A673 (cell line): ENCODE measurements around the gene SH3RF3. TPM values are rescaled to one million over a fixed set of nuclear protein-coding genes. Genes with fewer than 3 reads are reported as not detected.
"Not testable (repeated sequence)": the region's sequence is repeated elsewhere in the genome, so short reads cannot be mapped to it uniquely, and the experiment has no call there.

Experiments used
- BruUV-seq: library from RNA; stranded (reverse); fragments of 400-500 nt; replicated peaks from 2 replicates; lab custom pipeline; 2021; lab: Mats Ljungman, UMichigan
- CTCF ChIA-PET: fragments of 300-600 bp; sonication (Branson Sonifier 250); formaldehyde crosslinking; loops from one replicate; lab custom pipeline; 2022; ENCODE audit warnings: antibody characterized with exemption; lab: Charles Lee
- POLR2A ChIA-PET: fragments of 300-600 bp; sonication (Branson Sonifier 250); formaldehyde crosslinking; loops from one replicate; lab custom pipeline; 2022; ENCODE audit warnings: antibody characterized with exemption; ENCODE audit not compliant: low non-redundant PET; lab: Charles Lee
- DNase-seq: peaks from one replicate; pipeline ENCODE4 v3.0.0-alpha.2; 2015; ENCODE audit warnings: low spot score
- H3K27ac ChIP-seq: fragments of 200-600 bp; sonication (generic); 2 replicates; pipeline ENCODE4 v1.5.1; 2016; ENCODE audit warnings: mixed run types, low read depth, mild to moderate bottlenecking, mixed read lengths, antibody characterized with exemption, low read length; ENCODE audit not compliant: poor library complexity, severe bottlenecking
- H3K27me3 ChIP-seq: fragments of 200-600 bp; sonication (generic); replicated peaks from 2 replicates; pipeline ENCODE4 v1.6.1; 2017; ENCODE audit warnings: mixed run types, low read depth, mild to moderate bottlenecking, mixed read lengths, antibody characterized with exemption, low read length; ENCODE audit not compliant: insufficient read depth, poor library complexity
- H3K36me3 ChIP-seq: fragments of 200-600 bp; sonication (generic); 2 replicates; pipeline ENCODE4 v1.6.1; 2016; ENCODE audit warnings: mixed run types, mild to moderate bottlenecking, mixed read lengths, antibody characterized with exemption, low read length; ENCODE audit not compliant: insufficient read depth, poor library complexity, severe bottlenecking
- H3K4me1 ChIP-seq: fragments of 200-600 bp; sonication (generic); 2 replicates; pipeline ENCODE4 v1.6.1; 2017; ENCODE audit warnings: mixed run types, mild to moderate bottlenecking, mixed read lengths, antibody characterized with exemption, low read length; ENCODE audit not compliant: insufficient read depth, poor library complexity, severe bottlenecking
- H3K4me3 ChIP-seq: fragments of 200-600 bp; sonication (generic); 2 replicates; pipeline ENCODE4 v1.5.1; 2016; ENCODE audit warnings: low read depth, mixed run types, mild to moderate bottlenecking, mixed read lengths, low read length; ENCODE audit not compliant: poor library complexity, severe bottlenecking
- H3K9me3 ChIP-seq: fragments of 200-600 bp; sonication (generic); 2 replicates; pipeline ENCODE4 v1.6.1; 2016; ENCODE audit warnings: mixed run types, low read depth, mild to moderate bottlenecking, mixed read lengths, antibody characterized with exemption, low read length; ENCODE audit not compliant: poor library complexity, severe bottlenecking
- CTCF ChIP-seq: fragments of 300-800, 200-600 bp; sonication (generic); conservative IDR thresholded peaks from 2 replicates; pipeline ENCODE4 v1.5.1; 2017; ENCODE audit warnings: low read depth, mild to moderate bottlenecking, antibody characterized with exemption, low read length, moderate library complexity, mixed read lengths
- EZH2 ChIP-seq: fragments of 200-600 bp; sonication (generic); IDR thresholded peaks from 2 replicates; pipeline ENCODE4 v1.6.1; 2017; ENCODE audit warnings: borderline replicate concordance, low read depth, mild to moderate bottlenecking, mixed read lengths, antibody characterized with exemption, low read length; ENCODE audit not compliant: poor library complexity, severe bottlenecking
- intact Hi-C: fragments of 100-400 bp; cut with micrococcal nuclease; formaldehyde crosslinking; loops from one replicate; pipeline ENCODE4 v1.10.0; 2022; ENCODE audit not compliant: unreplicated experiment
- total RNA-seq: library from RNA; stranded (reverse); gene quantifications from 2 replicates; pipeline ENCODE4 v1.2.3, GENCODE V29; 2021

The SH3RF3 gene
- total RNA-seq, 1 experiment from 2014 or later = 0.15 TPM

- Histone ChIP-seq H3K9me3 (no peaks in the 10 kb centered on the region), H3K4me1 (no peaks in the 10 kb centered on the region), H3K36me3 (no peaks in the 10 kb centered on the region), H3K4me3 (no peak overlapping the region), H3K27me3 (peaks cover 22% of the 10 kb centered on the region), H3K27ac (no peak overlapping the region)
- no peak for DNase-seq
- BruUV-seq = no TSS peak
- POLR2A ChIA-PET = no interaction called here
- intact Hi-C loops = no loop called here
- TF ChIP-seq CTCF (no peak), EZH2 (no peak)
- CTCF ChIA-PET = no interaction called here
Observed at GRCh38 chr2:109218087-109218791, 89.2 kb downstream of the SH3RF3 start.

- DNase-seq = no peak
- Histone ChIP-seq H3K27ac (no peak overlapping the region), H3K9me3 (no peaks in the 10 kb centered on the region), H3K27me3 (peaks cover 22% of the 10 kb centered on the region), H3K4me1 (no peaks in the 10 kb centered on the region), H3K4me3 (no peak overlapping the region), H3K36me3 (no peaks in the 10 kb centered on the region)
- TF ChIP-seq CTCF (no peak), EZH2 (no peak)
- intact Hi-C loops = no loop called here
- CTCF ChIA-PET = no interaction called here
- BruUV-seq = no TSS peak
- POLR2A ChIA-PET = no interaction called here
Observed at GRCh38 chr2:109218792-109219126, 89.8 kb downstream of the SH3RF3 start.

GRCh38 chr2:109220860-109221259 lies 91.9 kb downstream of the SH3RF3 start:
- no peak for DNase-seq
- no peak overlapping the region for H3K27ac ChIP-seq
- no peaks in the 10 kb centered on the region for H3K36me3 ChIP-seq
- no peak overlapping the region for H3K4me3 ChIP-seq
- H3K4me1 ChIP-seq = no peaks in the 10 kb centered on the region
- intact Hi-C loops = no loop called here
- TF ChIP-seq EZH2 (no peak), CTCF (no peak)
- no TSS peak for BruUV-seq
- ChIA-PET CTCF (no interaction called here), POLR2A (no interaction called here)
- H3K9me3 ChIP-seq = no peaks in the 10 kb centered on the region
- H3K27me3 ChIP-seq = peaks cover 22% of the 10 kb centered on the region

DNA sequence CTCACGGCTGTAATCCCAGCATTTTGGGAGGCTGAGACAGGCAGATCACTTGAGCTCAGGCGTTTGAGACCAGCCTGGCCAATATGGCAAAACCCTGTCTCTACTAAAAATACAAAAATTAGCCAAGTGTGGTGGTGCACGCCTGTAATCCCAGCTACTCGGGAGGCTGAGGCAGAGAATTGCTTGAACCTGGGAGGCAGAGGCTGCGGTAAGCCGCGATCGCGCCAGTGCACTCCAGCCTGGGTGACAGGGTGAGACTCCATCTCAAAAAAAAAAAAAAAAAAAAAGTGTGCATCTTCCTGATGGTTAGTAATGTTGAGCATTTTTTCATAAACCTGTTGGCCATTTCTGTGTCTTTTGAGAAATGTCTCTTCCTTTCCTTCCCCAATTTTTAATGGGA lies 92.3 kb downstream of the SH3RF3 start:
- BruUV-seq, POLR2A ChIA-PET: not testable (repeated sequence)

More for the DNA sequence above, 92.3 kb downstream of the SH3RF3 start:
- H3K27ac ChIP-seq, H3K4me3 ChIP-seq, CTCF ChIA-PET, H3K36me3 ChIP-seq, intact Hi-C loops, H3K4me1 ChIP-seq, DNase-seq, H3K9me3 ChIP-seq: not testable (repeated sequence)
- H3K27me3 ChIP-seq = peaks cover 22% of the 10 kb centered on the region
